ENCODE measurements around the gene CHIT1.
"Not testable (repeated sequence)": the region's sequence is repeated elsewhere in the genome, so short reads cannot be mapped to it uniquely, and the experiment has no call there.

CHIT1 gene

GRCh38 chr1:203270448-203270847 lies 41.0 kb upstream of the CHIT1 start:
- H3K4me3 ChIP-seq = no peak overlapping the region
- H3K27ac ChIP-seq = no peak overlapping the region
- TF ChIP-seq CTCF (IDR thresholded peaks at IDR 0.05) = no peak
- no peak for DNase-seq (ENCODE audit: low spot score)

GRCh38 chr1:203269654-203270020 lies 40.2 kb upstream of the CHIT1 start:
- H3K4me3 ChIP-seq = no peak overlapping the region
- TF ChIP-seq CTCF (IDR thresholded peaks at IDR 0.05) = no peak
- no peak overlapping the region for H3K27ac ChIP-seq
- DNase-seq (ENCODE audit: low spot score) = no peak

GRCh38 chr1:203268901-203269653 lies 39.6 kb upstream of the CHIT1 start:
- no peak for DNase-seq (ENCODE audit: low spot score)
- H3K27ac ChIP-seq = peak overlapping the region in 1 of 2 donors; percentile 44
- peak; percentile 89 for TF ChIP-seq CTCF (IDR thresholded peaks at IDR 0.05)
- no peak overlapping the region for H3K4me3 ChIP-seq

GRCh38 chr1:203267912-203268311 lies 38.4 kb upstream of the CHIT1 start:
- no peak for TF ChIP-seq CTCF (IDR thresholded peaks at IDR 0.05)
- H3K27ac ChIP-seq = peak overlapping the region; percentile 77 to 89
- H3K4me3 ChIP-seq = peak overlapping the region; percentile 76
- DNase-seq (ENCODE audit: low spot score) = no peak

GRCh38 chr1:203267347-203267846 lies 37.9 kb upstream of the CHIT1 start:
- TF ChIP-seq CTCF (IDR thresholded peaks at IDR 0.05) = peak; percentile 92
- Histone ChIP-seq H3K4me3 (peak overlapping the region; percentile 76), H3K27ac (peak overlapping the region; percentile 77 to 89)
- no peak for DNase-seq (ENCODE audit: low spot score)

- not testable (repeated sequence) for H3K4me3 ChIP-seq; H3K27ac ChIP-seq; DNase-seq (ENCODE audit: low spot score)
These were observed 36.7 kb upstream of the CHIT1 start for GRCh38 chr1:203266140-203266539.

GRCh38 chr1:203265541-203265940 lies 36.1 kb upstream of the CHIT1 start:
- no peak for DNase-seq (ENCODE audit: low spot score)
- TF ChIP-seq CTCF (IDR thresholded peaks at IDR 0.05) = no peak
- no peak overlapping the region for H3K4me3 ChIP-seq
- no peak overlapping the region for H3K27ac ChIP-seq
